Measurements from ENCODE around the gene ZIC5. TPM values are rescaled to one million over a fixed set of nuclear protein-coding genes. Genes with fewer than 3 reads are reported as not detected.

ZIC5 gene
- total RNA-seq, 2 experiments from 2014 or later: not detected

DNA sequence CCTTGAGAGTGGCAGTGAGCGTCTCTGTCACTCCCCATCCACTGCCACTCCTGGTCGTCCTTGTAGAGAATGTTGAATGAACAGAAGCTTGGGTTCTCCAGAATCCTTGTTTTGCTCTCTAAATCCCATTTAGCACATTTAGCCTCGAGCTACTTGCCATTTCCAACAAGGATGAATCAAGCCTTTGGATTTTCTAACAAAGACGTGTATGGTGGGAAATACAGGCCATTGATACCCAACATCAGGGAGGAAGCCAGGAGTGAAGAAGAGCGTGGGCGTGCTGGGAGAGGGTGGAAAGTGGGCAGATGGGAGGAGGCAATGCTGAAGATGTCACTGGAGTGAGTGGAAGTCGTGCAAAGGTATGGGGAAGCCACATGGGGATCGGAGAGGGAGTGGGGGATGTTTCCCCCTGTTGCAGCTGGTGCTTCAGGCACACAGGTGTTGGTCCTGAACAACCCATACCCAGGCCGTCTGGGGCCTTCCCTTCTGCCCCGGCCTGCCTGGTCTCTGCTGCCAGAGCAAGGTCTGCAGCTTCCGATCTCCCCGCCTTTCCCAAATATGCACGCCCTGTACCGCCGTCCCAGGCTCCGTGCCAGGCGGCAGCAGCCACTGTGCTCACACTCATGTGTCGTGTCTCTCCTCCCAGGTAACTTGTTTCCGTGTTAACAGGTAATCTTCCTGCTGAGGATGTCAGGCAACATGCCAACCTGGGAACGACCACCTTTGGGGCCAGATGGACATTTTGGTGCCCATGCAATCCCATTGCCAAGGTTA, 48.7 kb downstream of the ZIC5 start:
- peaks cover 18% of the 10 kb centered on the region for H3K27me3 Mint-ChIP-seq
- no peaks in the 10 kb centered on the region for H3K36me3 Mint-ChIP-seq (ENCODE audit: low read depth)
- no peaks in the 10 kb centered on the region for H3K9me3 Mint-ChIP-seq
- no peak for DNase-seq
- H3K4me1 Mint-ChIP-seq: peaks cover 4% of the 10 kb centered on the region
- H3K4me3 Mint-ChIP-seq: no peak overlapping the region
- ChIA-PET POLR2A (no interaction called here), CTCF (interaction anchor here (0.7 to 0.9 kb wide), 2 partner anchors 22 to 1174 kb away, joined by 3 to 6 read pairs; no protein-coding TSS in a partner anchor)
- no peak overlapping the region for H3K27ac Mint-ChIP-seq

DNA sequence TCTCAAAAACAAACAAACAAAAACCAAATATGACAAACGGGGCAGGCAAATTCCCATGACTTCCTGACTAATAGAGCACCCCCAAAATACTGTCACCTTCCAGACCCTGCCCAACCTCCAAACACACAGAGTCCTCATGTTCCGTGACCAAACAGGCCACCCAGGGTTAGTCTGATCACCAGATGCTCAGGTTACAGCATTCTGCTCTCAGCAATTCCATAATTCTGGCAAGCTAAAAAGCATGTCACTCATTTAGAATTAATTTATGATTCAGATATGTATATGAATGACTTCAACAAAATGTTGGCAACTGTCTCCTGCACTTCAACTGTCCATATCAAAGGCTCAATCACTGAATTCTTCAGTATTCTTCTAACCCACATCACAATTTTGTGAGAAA, 52.4 kb downstream of the ZIC5 start:
- DNase-seq: no peak
- peaks cover 20% of the 10 kb centered on the region for H3K4me1 Mint-ChIP-seq
- peaks cover 2% of the 10 kb centered on the region for H3K36me3 Mint-ChIP-seq (ENCODE audit: low read depth)
- no peaks in the 10 kb centered on the region for H3K9me3 Mint-ChIP-seq
- no peak overlapping the region for H3K27ac Mint-ChIP-seq
- POLR2A ChIA-PET: no interaction called here
- CTCF ChIA-PET: interaction anchor here (1.0 to 1.4 kb wide), 4 partner anchors 11 to 316 kb away, joined by 3 to 4 read pairs (median 4); partner anchors contain the start of gene PCCA
- peaks cover 19% of the 10 kb centered on the region for H3K27me3 Mint-ChIP-seq
- H3K4me3 Mint-ChIP-seq: no peak overlapping the region

DNA sequence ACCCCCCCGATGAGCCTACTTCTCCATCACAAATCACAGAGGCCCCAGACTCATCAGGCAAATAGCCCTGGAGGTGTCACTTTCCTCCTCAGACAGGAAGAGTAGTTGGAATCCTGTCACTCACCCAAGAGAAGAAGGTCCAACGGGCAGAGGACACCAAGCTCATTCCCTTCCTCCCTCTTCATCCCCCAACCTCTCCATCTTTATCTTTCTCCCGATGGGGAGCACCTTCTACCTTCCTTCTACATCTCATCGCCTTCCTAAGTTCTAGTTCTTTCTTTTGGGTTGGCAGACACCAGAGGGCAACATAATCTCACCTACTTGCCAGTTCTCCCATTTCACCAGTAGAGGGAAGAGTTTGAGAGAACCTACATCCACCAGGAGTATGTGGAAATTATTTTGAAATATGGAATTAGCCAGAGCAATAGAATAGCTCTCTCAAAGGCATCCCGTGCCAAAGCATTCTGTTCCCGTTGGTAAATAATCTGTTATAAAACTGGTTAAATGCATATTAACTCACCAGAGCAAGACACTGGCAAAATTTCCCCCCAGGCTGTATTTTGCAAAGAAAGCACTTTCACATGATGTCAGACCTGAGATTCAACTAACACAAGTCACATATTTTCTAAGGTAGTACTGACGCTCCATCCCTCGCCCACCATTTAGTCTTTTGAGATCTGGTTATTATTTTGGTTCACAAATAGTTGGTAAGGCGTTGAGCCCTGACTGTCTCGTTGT, 55.0 kb downstream of the ZIC5 start:
- DNase-seq: peak; percentile 20
- ChIA-PET CTCF (interaction anchor here (0.6 to 2.1 kb wide), 13 partner anchors 10 to 598 kb away, joined by 3 to 12 read pairs (median 4); no protein-coding TSS in a partner anchor), POLR2A (no interaction called here)
- Mint-ChIP-seq H3K9me3 (peaks cover 2% of the 10 kb centered on the region), H3K4me1 (peaks cover 37% of the 10 kb centered on the region), H3K36me3 (ENCODE audit: low read depth) (peaks cover 5% of the 10 kb centered on the region), H3K27me3 (peaks cover 14% of the 10 kb centered on the region), H3K27ac (no peak overlapping the region), H3K4me3 (no peak overlapping the region)

GRCh38 chr13:99913167-99913566, 58.4 kb downstream of the ZIC5 start:
- peaks cover 5% of the 10 kb centered on the region for H3K27me3 Mint-ChIP-seq
- CTCF ChIA-PET: interaction anchor here (0.9 to 3.0 kb wide), 5 partner anchors 11 to 322 kb away, joined by 3 to 23 read pairs (median 7); no protein-coding TSS in a partner anchor
- H3K4me1 Mint-ChIP-seq: peaks cover 53% of the 10 kb centered on the region
- H3K27ac Mint-ChIP-seq: no peak overlapping the region
- no peak for DNase-seq
- H3K9me3 Mint-ChIP-seq: peaks cover 6% of the 10 kb centered on the region
- no peak overlapping the region for H3K4me3 Mint-ChIP-seq
- H3K36me3 Mint-ChIP-seq (ENCODE audit: low read depth): peaks cover 12% of the 10 kb centered on the region
- POLR2A ChIA-PET: no interaction called here

Other genes with a start within 250 kb of the ZIC5 start
- 1 to 10 TPM in 1 of 2 experiments, under 1 TPM in 1; 0.50 to 1.0 TPM for gene ZIC2, start 10.0 kb upstream of the ZIC5 start, total RNA-seq
- 10 to 100 TPM; 11.7 to 12.2 TPM for gene PCCA, start 117.3 kb upstream of the ZIC5 start, total RNA-seq